Measurements from ENCODE around the gene STON1.

DNA sequence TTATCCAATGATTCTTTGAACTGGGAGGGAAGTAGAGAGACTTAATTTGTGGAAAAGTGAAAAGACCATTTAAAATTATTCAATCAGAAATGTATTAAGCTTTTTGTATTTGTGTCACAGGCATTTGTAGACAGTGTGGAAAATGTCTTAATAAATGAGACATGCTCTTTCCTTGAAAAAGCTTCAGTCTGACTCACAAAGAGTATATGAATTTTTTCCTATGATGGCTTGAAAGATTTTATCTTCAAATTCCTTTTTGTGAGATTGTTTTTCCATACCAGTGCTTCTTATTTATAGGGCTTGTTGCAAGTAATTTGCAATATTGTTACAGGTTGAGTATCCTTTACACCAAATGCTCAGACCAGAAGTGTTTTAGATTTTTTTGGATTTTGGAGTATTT, 39.5 kb downstream of the STON1 start:
- TF ChIP-seq, protein P1, sequence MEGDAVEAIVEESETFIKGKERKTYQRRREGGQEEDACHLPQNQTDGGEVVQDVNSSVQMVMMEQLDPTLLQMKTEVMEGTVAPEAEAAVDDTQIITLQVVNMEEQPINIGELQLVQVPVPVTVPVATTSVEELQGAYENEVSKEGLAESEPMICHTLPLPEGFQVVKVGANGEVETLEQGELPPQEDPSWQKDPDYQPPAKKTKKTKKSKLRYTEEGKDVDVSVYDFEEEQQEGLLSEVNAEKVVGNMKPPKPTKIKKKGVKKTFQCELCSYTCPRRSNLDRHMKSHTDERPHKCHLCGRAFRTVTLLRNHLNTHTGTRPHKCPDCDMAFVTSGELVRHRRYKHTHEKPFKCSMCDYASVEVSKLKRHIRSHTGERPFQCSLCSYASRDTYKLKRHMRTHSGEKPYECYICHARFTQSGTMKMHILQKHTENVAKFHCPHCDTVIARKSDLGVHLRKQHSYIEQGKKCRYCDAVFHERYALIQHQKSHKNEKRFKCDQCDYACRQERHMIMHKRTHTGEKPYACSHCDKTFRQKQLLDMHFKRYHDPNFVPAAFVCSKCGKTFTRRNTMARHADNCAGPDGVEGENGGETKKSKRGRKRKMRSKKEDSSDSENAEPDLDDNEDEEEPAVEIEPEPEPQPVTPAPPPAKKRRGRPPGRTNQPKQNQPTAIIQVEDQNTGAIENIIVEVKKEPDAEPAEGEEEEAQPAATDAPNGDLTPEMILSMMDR (IDR thresholded peaks at IDR 0.05): no peak
- no peak for TF ChIP-seq POLR2A (IDR thresholded peaks at IDR 0.05)

Measured in right lobe of liver (tissue), 4 donors.